HepG2 (cell line): ENCODE measurements around the gene ROMO1. TPM values are rescaled to one million over a fixed set of nuclear protein-coding genes. Genes with fewer than 3 reads are reported as not detected.

ENCODE experiments used
- POLR2A ChIP-seq, 2 experiments: IDR thresholded peaks; 2 replicates each; pipeline ENCODE4 v1.6.1; 2011; ENCODE audit warnings: low read depth in 2 of 2, low read length in 2 of 2, mild to moderate bottlenecking in 1 of 2, moderate library complexity in 1 of 2; ENCODE audit not compliant: insufficient read depth in 1 of 2
- THAP11 ChIP-seq: IDR thresholded peaks from 2 replicates; pipeline ENCODE4 v1.6.1; 2016; ENCODE audit warnings: missing biosample characterization, missing genetic modification reagents
- ZNF24 ChIP-seq: fragments of 450-650 bp; IDR thresholded peaks from 2 replicates; pipeline ENCODE4 v1.6.1; 2017; ENCODE audit warnings: antibody characterized with exemption, mild to moderate bottlenecking
- polyA plus RNA-seq, 8 experiments: library from polyadenylated mRNA; depleted of rRNA in 3 of 8; stranded (reverse) in 7 of 8; unstranded in 1 of 8; fragments of >200 nt; fragmentation: Illumina TruSeq in 4 of 8; extraction: Trizol in 4 of 8; gene quantifications; 2 replicates each; pipeline versions ENCODE4 v1.2.1 to v1.2.3, GENCODE V29; 2011 to 2016; ENCODE audit warnings: low read depth in 4 of 8, missing spikeins in 1 of 8, mixed read lengths in 1 of 8; ENCODE audit not compliant: insufficient read depth in 1 of 8
- total RNA-seq, 5 experiments: library from RNA; depleted of rRNA; stranded (reverse); fragments of >200 nt; fragmentation: Illumina TruSeq; extraction: Trizol; gene quantifications; 2 replicates each; pipeline ENCODE4 v1.2.3, GENCODE V29; 2016; ENCODE audit warnings: low read depth in 1 of 5
- TF ChIP-seq, protein P1 (sequence below): sonication (generic); formaldehyde crosslinking; IDR thresholded peaks from one replicate; pipeline ENCODE4 v1.5.1; 2020; ENCODE audit warnings: mild to moderate bottlenecking, missing genetic modification reagents; ENCODE audit errors: not compliant biosample characterization
- TF ChIP-seq, protein P2 (sequence below): sonication (generic); formaldehyde crosslinking; conservative IDR thresholded peaks from 2 replicates; pipeline ENCODE4 v1.4.0; 2020; ENCODE audit warnings: missing genetic modification reagents

ROMO1 gene
- total and polyA plus RNA-seq, 2 of the 13 experiments (the other 11 are each of a cell fraction or from before 2014, with no cell fraction given), result 636 to 755 TPM

DNA sequence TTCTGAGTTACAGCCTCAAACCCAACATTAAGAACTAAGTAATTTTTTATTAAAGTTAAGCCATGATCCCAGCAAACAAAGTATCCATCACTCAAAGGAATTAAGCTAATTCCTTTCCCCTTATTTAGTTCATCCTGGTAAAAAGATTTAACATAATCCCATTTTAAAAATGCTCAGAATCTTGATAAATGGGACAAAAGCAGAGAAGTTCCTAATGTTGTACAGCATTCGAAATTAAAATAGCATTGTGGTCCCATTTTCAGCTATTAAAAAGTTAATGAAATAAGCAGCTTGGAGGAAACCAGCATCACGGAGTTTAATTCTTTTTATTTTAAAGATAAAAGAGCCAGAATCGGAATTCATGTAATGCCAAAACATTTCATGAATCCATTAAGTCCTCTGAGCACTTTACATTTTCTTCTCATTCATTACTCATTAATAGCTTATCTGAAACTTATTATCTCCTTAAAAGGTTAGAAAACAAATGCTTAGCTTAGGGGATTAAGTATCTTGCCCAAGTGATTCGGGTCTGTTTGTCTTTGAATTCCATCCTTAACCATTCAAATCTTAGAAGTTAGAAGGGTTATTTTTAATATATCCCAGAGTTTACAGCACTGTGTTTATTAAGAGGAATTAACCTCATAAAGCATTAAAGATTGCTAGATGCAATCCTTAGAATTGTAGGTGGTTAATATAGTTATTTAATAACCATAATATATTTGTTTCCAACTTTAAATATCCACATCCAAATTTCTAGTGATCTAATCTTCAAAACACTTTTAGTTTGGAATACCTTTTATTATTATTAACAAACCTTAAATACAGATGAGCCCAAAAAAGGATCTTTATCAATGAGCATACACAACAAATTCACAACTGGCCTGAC is 31.6 kb downstream of the ROMO1 start (continued):
- TF ChIP-seq, protein P1, sequence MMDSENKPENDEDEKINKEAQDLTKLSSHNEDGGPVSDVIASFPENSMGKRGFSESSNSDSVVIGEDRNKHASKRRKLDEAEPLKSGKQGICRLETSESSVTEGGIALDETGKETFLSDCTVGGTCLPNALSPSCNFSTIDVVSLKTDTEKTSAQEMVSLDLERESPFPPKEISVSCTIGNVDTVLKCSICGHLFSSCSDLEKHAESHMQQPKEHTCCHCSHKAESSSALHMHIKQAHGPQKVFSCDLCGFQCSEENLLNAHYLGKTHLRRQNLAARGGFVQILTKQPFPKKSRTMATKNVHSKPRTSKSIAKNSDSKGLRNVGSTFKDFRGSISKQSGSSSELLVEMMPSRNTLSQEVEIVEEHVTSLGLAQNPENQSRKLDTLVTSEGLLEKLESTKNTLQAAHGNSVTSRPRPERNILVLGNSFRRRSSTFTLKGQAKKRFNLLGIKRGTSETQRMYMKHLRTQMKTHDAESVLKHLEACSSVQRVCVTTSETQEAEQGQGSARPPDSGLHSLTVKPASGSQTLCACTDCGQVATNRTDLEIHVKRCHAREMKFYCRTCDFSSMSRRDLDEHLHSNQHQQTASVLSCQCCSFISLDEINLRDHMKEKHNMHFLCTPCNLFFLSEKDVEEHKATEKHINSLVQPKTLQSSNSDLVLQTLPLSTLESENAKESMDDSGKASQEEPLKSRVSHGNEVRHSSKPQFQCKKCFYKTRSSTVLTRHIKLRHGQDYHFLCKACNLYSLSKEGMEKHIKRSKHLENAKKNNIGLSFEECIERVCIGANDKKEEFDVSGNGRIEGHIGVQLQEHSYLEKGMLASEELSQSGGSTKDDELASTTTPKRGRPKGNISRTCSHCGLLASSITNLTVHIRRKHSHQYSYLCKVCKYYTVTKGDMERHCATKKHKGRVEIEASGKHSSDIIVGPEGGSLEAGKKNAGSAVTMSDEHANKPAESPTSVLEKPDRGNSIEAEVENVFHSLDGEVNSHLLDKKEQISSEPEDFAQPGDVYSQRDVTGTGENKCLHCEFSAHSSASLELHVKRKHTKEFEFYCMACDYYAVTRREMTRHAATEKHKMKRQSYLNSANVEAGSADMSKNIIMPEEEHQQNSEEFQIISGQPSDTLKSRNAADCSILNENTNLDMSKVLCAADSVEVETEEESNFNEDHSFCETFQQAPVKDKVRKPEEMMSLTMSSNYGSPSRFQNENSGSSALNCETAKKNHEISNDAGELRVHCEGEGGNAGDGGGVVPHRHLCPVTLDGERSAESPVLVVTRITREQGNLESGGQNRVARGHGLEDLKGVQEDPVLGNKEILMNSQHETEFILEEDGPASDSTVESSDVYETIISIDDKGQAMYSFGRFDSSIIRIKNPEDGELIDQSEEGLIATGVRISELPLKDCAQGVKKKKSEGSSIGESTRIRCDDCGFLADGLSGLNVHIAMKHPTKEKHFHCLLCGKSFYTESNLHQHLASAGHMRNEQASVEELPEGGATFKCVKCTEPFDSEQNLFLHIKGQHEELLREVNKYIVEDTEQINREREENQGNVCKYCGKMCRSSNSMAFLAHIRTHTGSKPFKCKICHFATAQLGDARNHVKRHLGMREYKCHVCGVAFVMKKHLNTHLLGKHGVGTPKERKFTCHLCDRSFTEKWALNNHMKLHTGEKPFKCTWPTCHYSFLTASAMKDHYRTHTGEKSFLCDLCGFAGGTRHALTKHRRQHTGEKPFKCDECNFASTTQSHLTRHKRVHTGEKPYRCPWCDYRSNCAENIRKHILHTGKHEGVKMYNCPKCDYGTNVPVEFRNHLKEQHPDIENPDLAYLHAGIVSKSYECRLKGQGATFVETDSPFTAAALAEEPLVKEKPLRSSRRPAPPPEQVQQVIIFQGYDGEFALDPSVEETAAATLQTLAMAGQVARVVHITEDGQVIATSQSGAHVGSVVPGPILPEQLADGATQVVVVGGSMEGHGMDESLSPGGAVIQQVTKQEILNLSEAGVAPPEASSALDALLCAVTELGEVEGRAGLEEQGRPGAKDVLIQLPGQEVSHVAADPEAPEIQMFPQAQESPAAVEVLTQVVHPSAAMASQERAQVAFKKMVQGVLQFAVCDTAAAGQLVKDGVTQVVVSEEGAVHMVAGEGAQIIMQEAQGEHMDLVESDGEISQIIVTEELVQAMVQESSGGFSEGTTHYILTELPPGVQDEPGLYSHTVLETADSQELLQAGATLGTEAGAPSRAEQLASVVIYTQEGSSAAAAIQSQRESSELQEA (CRISPR knock-in tag), result no peak
- TF ChIP-seq ZNF24 (no peak), THAP11 (CRISPR knock-in tag) (0 out of 2 replicates have a peak, but pooled peaks have one; percentile 7), POLR2A (IDR thresholded peaks at IDR 0.05; ENCODE audit: insufficient read depth in 1 of 2, low read depth in 2 of 2, low read length in 2 of 2) (peak in 1 of 2 experiments; percentile 45; a peak in 1 of 4 replicates)
- TF ChIP-seq, protein P2, sequence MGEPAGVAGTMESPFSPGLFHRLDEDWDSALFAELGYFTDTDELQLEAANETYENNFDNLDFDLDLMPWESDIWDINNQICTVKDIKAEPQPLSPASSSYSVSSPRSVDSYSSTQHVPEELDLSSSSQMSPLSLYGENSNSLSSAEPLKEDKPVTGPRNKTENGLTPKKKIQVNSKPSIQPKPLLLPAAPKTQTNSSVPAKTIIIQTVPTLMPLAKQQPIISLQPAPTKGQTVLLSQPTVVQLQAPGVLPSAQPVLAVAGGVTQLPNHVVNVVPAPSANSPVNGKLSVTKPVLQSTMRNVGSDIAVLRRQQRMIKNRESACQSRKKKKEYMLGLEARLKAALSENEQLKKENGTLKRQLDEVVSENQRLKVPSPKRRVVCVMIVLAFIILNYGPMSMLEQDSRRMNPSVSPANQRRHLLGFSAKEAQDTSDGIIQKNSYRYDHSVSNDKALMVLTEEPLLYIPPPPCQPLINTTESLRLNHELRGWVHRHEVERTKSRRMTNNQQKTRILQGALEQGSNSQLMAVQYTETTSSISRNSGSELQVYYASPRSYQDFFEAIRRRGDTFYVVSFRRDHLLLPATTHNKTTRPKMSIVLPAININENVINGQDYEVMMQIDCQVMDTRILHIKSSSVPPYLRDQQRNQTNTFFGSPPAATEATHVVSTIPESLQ (CRISPR knock-in tag), result no peak
